Breast epithelium (tissue), 3 donors: ENCODE data around the gene KLRC2.

ENCODE experiments used
- POLR2A ChIP-seq: fragments of 450-650 bp; IDR thresholded peaks from one replicate; pipeline ENCODE4 v1.6.1; 2016; ENCODE audit warnings: antibody characterized with exemption, mild to moderate bottlenecking, moderate library complexity
- POLR2AphosphoS5 ChIP-seq, 3 donors: sonication (generic); formaldehyde crosslinking; IDR thresholded peaks; one replicate each; pipeline ENCODE4 v1.6.1; 2017; ENCODE audit warnings: antibody characterized with exemption in 3 of 3

- TF ChIP-seq POLR2AphosphoS5 (IDR thresholded peaks at IDR 0.05) (no peak), POLR2A (no peak)
Observed at GRCh38 chr12:10388624-10389413, 47.0 kb downstream of the KLRC2 start.
